Measurements from ENCODE around the gene CCDC38. TPM values are rescaled to one million over a fixed set of nuclear protein-coding genes. Genes with fewer than 3 reads are reported as not detected.

The CCDC38 gene
- total and polyA plus RNA-seq, 10 of the 15 experiments (the other 5 are each of a cell fraction or from before 2014, with no cell fraction given): 0.04 to 0.05 TPM; not detected in 8

- FAIRE-seq: no peak
- in situ Hi-C loops (cut with MboI): no loop called here
- no peak for TF ChIP-seq MTA2 (IDR thresholded peaks at IDR 0.05; ENCODE audit: low read depth)
- TF ChIP-seq RUNX3 (IDR thresholded peaks at IDR 0.05; ENCODE audit: low read length): no peak
- no peak for TF ChIP-seq ATF3 (IDR thresholded peaks at IDR 0.05; ENCODE audit: borderline replicate concordance, extremely low read depth, low read depth, low read length)
- no peak for TF ChIP-seq PKNOX1 (IDR thresholded peaks at IDR 0.05)
- no peak for TF ChIP-seq HSF1 (IDR thresholded peaks at IDR 0.05; ENCODE audit: low read depth, low read length)
- no peak for TF ChIP-seq TARDBP (IDR thresholded peaks at IDR 0.05; ENCODE audit: borderline replicate concordance)
- no peak for TF ChIP-seq IRF4 (IDR thresholded peaks at IDR 0.05; ENCODE audit: low read depth, low read length)
- no peak for TF ChIP-seq CEBPZ (IDR thresholded peaks at IDR 0.05; ENCODE audit: low read depth, low read length)
- no peak for TF ChIP-seq EGR1 (IDR thresholded peaks at IDR 0.05; ENCODE audit: borderline replicate concordance in 1 of 2, low read depth in 2 of 2, low read length in 2 of 2)
- TF ChIP-seq USF1 (IDR thresholded peaks at IDR 0.05; ENCODE audit: borderline replicate concordance, extremely low read length, insufficient read depth, low read depth, low read length): no peak
- no peak for TF ChIP-seq ZBTB33 (IDR thresholded peaks at IDR 0.05)
- TF ChIP-seq POLR2AphosphoS5 (IDR thresholded peaks at IDR 0.05; ENCODE audit: low read length): no peak
- no peak for TF ChIP-seq ZBED1 (IDR thresholded peaks at IDR 0.05; ENCODE audit: borderline replicate concordance)
- no peak for TF ChIP-seq IKZF1 (conservative IDR thresholded peaks at IDR 0.05)
- TF ChIP-seq TBL1XR1 (IDR thresholded peaks at IDR 0.05; ENCODE audit: low read depth, low read length): no peak
- no peak for TF ChIP-seq BACH1 (IDR thresholded peaks at IDR 0.05; ENCODE audit: borderline replicate concordance)
- no peak for TF ChIP-seq SREBF1 (IDR thresholded peaks at IDR 0.05; ENCODE audit: low read length)
Observed at GRCh38 chr12:95882873-95883272, 59.5 kb downstream of the CCDC38 start.

More at GRCh38 chr12:95882873-95883272, 59.5 kb downstream of the CCDC38 start:
- no peak overlapping the region for H3K9ac ChIP-seq (ENCODE audit: control insufficient read depth, insufficient read depth, low read length)
- no peak overlapping the region for H3K4me3 ChIP-seq
- ATAC-seq (no peak), DNase-seq (ENCODE audit: low read depth, low spot score) (no peak)
- H4K20me1 ChIP-seq (ENCODE audit: control insufficient read depth, insufficient read depth): no peaks in the 10 kb centered on the region
- H3K79me2 ChIP-seq (ENCODE audit: control insufficient read depth, insufficient read depth, low read length): no peaks in the 10 kb centered on the region
- ChIA-PET SMC1A (ENCODE audit: uncharacterized antibody, unreplicated experiment) (no interaction called here), POLR2A (no interaction called here), RAD21 (ENCODE audit: unreplicated experiment) (no interaction called here), CTCF (no interaction called here)
- WGBS (ENCODE audit: insufficient coverage, insufficient replicate concordance, low lambda C conversion rate, missing lambda C conversion rate): 87% methylated on average over 4 of the region's 4 CpGs
- no peak overlapping the region for H3K4me2 ChIP-seq (ENCODE audit: control insufficient read depth, insufficient read depth)
- no TSS peak for BruUV-seq (replicated peaks)
- H3K27me3 ChIP-seq (replicated peaks in 1 of 2; ENCODE audit: control insufficient read depth in 2 of 2, insufficient read depth in 2 of 2, low read length in 1 of 2): no peaks in the 10 kb centered on the region
- no peak overlapping the region for H3K27ac ChIP-seq (ENCODE audit: control insufficient read depth, insufficient read depth)
- no peaks in the 10 kb centered on the region for H3K9me3 ChIP-seq (replicated peaks; ENCODE audit: control insufficient read depth, insufficient read depth, low read length)
- H3K4me1 ChIP-seq (ENCODE audit: control insufficient read depth, insufficient read depth, low read length): no peaks in the 10 kb centered on the region
- no peaks in the 10 kb centered on the region for H3K36me3 ChIP-seq (ENCODE audit: control insufficient read depth in 2 of 2, insufficient read depth in 2 of 2, low read length in 1 of 2)
- intact Hi-C loops (cut with micrococcal nuclease; ENCODE audit: unreplicated experiment): no loop called here
- H2AFZ ChIP-seq (ENCODE audit: control insufficient read depth, low read depth, low read length): no peak overlapping the region

All from GM12878 (cell line).